ENCODE measurements around the gene PADI4. TPM values are rescaled to one million over a fixed set of nuclear protein-coding genes. Genes with fewer than 3 reads are reported as not detected.

PADI4 gene
- total RNA-seq, 4 donors from 2014 or later: not detected

DNA sequence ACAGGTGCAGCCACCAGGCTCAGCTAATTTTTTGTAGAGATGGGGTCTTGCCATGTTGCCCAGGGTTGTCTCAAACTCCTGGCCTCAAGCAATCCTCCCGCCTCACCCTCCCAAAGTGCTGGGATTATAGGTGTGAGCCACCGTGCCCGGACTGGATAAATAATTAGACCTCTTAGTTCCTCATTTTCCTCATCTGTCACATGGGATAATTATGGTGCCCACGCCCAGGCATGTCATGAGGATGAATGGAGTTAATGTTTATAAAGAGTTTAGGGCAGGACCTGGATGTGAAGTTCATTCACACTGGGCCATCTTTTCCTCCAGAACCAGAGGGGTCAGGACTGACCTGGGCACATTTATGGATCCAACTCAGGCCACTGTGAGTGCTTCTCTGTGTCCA, 35.4 kb upstream of the PADI4 start:
- Histone ChIP-seq H3K36me3 (no peaks in the 10 kb centered on the region), H3K4me1 (peaks cover 0 to 7% (median 0%) of the 10 kb centered on the region in 4 donors), H3K9me3 (no peaks in the 10 kb centered on the region), H3K27me3 (no peaks in the 10 kb centered on the region), H3K4me3 (no peak overlapping the region), H3K27ac (peak overlapping the region in 1 of 4 donors; percentile 66)
- DNase-seq: peak in 2 of 3 donors; percentile 65 to 85
- TF ChIP-seq CTCF (IDR thresholded peaks at IDR 0.05): no peak
- no peak for TF ChIP-seq POLR2A (IDR thresholded peaks at IDR 0.05)

- Histone ChIP-seq H3K36me3 (no peaks in the 10 kb centered on the region), H3K4me3 (no peak overlapping the region), H3K4me1 (peaks cover 0 to 7% (median 0%) of the 10 kb centered on the region in 4 donors), H3K9me3 (no peaks in the 10 kb centered on the region), H3K27me3 (no peaks in the 10 kb centered on the region), H3K27ac (peak overlapping the region in 1 of 4 donors; percentile 66)
- TF ChIP-seq POLR2A (IDR thresholded peaks at IDR 0.05) (no peak), CTCF (IDR thresholded peaks at IDR 0.05) (no peak)
- no peak for DNase-seq
Observed at GRCh38 chr1:17273096-17273495, 34.9 kb upstream of the PADI4 start.

- Histone ChIP-seq H3K4me1 (peaks cover 0 to 7% (median 0%) of the 10 kb centered on the region in 4 donors), H3K4me3 (no peak overlapping the region)
- peak in 2 of 3 donors; percentile 77 to 78 for DNase-seq
Observed at GRCh38 chr1:17274186-17275170, 33.5 kb upstream of the PADI4 start.

DNA sequence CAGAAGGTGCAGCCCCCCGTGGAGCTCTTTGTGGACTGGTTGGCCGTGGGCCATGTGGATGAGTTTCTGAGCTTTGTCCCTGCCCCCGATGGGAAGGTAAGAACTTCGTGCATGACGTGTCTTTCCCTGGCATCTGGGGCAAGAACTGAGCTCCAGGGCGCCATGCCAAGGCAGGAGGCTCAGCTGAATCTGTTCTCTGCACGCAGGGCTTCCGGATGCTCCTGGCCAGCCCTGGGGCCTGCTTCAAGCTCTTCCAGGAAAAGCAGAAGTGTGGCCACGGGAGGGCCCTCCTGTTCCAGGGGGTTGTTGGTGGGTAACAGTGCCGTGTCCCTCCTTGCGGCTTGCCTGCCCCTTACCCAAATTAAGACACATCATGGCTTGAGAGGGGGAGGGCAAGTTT, 31.4 kb upstream of the PADI4 start:
- Histone ChIP-seq H3K27ac (no peak overlapping the region), H3K9me3 (no peaks in the 10 kb centered on the region), H3K4me1 (peaks cover 0 to 7% (median 0%) of the 10 kb centered on the region in 4 donors), H3K27me3 (no peaks in the 10 kb centered on the region), H3K36me3 (no peaks in the 10 kb centered on the region), H3K4me3 (no peak overlapping the region)
- no peak for TF ChIP-seq POLR2A (IDR thresholded peaks at IDR 0.05)
- TF ChIP-seq CTCF (IDR thresholded peaks at IDR 0.05): no peak
- DNase-seq: peak in 2 of 3 donors; percentile 54 to 58

More at GRCh38 chr1:17274186-17275170, 33.5 kb upstream of the PADI4 start:
- H3K36me3 ChIP-seq: no peaks in the 10 kb centered on the region
- TF ChIP-seq POLR2A (IDR thresholded peaks at IDR 0.05) (no peak), CTCF (IDR thresholded peaks at IDR 0.05) (peak in 4 of 6 experiments; percentile 46 to 76 (median 66))
- H3K27me3 ChIP-seq: no peaks in the 10 kb centered on the region
- H3K27ac ChIP-seq: no peak overlapping the region
- H3K9me3 ChIP-seq: no peaks in the 10 kb centered on the region

- Histone ChIP-seq H3K9me3 (no peaks in the 10 kb centered on the region), H3K27ac (no peak overlapping the region), H3K4me3 (no peak overlapping the region), H3K4me1 (no peaks in the 10 kb centered on the region), H3K27me3 (no peaks in the 10 kb centered on the region), H3K36me3 (no peaks in the 10 kb centered on the region)
- TF ChIP-seq CTCF (IDR thresholded peaks at IDR 0.05): no peak
- TF ChIP-seq POLR2A (IDR thresholded peaks at IDR 0.05): no peak
- peak in 1 of 3 donors; percentile 33 for DNase-seq
Observed at GRCh38 chr1:17277511-17278159, 30.4 kb upstream of the PADI4 start.

All from Peyer's patch (tissue), 4 donors.